Measurements from ENCODE around the gene KCNJ4. TPM values are rescaled to one million over a fixed set of nuclear protein-coding genes. Genes with fewer than 3 reads are reported as not detected.
"Not testable (repeated sequence)": the region's sequence is repeated elsewhere in the genome, so short reads cannot be mapped to it uniquely, and the experiment has no call there.

Gene KCNJ4
- total RNA-seq, 2 donors from 2014 or later: not detected

GRCh38 chr22:38402204-38402603 lies 52.8 kb downstream of the KCNJ4 start:
- Histone ChIP-seq H3K36me3 (no peaks in the 10 kb centered on the region), H3K9me3 (no peaks in the 10 kb centered on the region), H3K4me1 (ENCODE audit: control insufficient read depth in 1 of 2, low read depth in 2 of 2) (peaks cover 0 to 9% of the 10 kb centered on the region in 2 donors), H3K4me3 (no peak overlapping the region), H3K27ac (no peak overlapping the region), H3K27me3 (replicated peaks; ENCODE audit: insufficient read depth) (no peaks in the 10 kb centered on the region)
- ATAC-seq (ENCODE audit: insufficient number of reproducible peaks, low FRiP score, low read depth): no peak
- no peak for TF ChIP-seq CTCF (IDR thresholded peaks at IDR 0.05)
- no peak for DNase-seq (ENCODE audit: low spot score)

GRCh38 chr22:38401336-38402084 lies 53.5 kb downstream of the KCNJ4 start:
- ATAC-seq (ENCODE audit: insufficient number of reproducible peaks, low FRiP score, low read depth) (no peak), DNase-seq (ENCODE audit: low spot score) (no peak)
- no peak overlapping the region for H3K27ac ChIP-seq
- H3K4me3 ChIP-seq: no peak overlapping the region
- H3K36me3 ChIP-seq: no peaks in the 10 kb centered on the region
- no peaks in the 10 kb centered on the region for H3K27me3 ChIP-seq (replicated peaks; ENCODE audit: insufficient read depth)
- TF ChIP-seq CTCF (IDR thresholded peaks at IDR 0.05): no peak
- H3K9me3 ChIP-seq: no peaks in the 10 kb centered on the region
- peaks cover 0 to 16% of the 10 kb centered on the region in 2 donors for H3K4me1 ChIP-seq (ENCODE audit: control insufficient read depth in 1 of 2, low read depth in 2 of 2)

- not testable (repeated sequence) for H3K27me3 ChIP-seq (replicated peaks; ENCODE audit: insufficient read depth); DNase-seq (ENCODE audit: low spot score); H3K27ac ChIP-seq; H3K9me3 ChIP-seq; H3K4me3 ChIP-seq; ATAC-seq (ENCODE audit: insufficient number of reproducible peaks, low FRiP score, low read depth); H3K36me3 ChIP-seq
- H3K4me1 ChIP-seq (ENCODE audit: control insufficient read depth in 1 of 2, low read depth in 2 of 2): peaks cover 4 to 23% of the 10 kb centered on the region in 2 donors
These were observed 54.7 kb downstream of the KCNJ4 start for GRCh38 chr22:38400256-38400655.

GRCh38 chr22:38398609-38399461 lies 56.2 kb downstream of the KCNJ4 start:
- Histone ChIP-seq H3K9me3 (no peaks in the 10 kb centered on the region), H3K4me3 (peak overlapping the region; percentile 93), H3K27ac (peak overlapping the region; percentile 67 to 73), H3K27me3 (replicated peaks; ENCODE audit: insufficient read depth) (no peaks in the 10 kb centered on the region), H3K36me3 (no peaks in the 10 kb centered on the region), H3K4me1 (ENCODE audit: control insufficient read depth in 1 of 2, low read depth in 2 of 2) (peaks cover 4 to 23% of the 10 kb centered on the region in 2 donors)
- ATAC-seq (ENCODE audit: insufficient number of reproducible peaks, low FRiP score, low read depth) (peak; percentile 23), DNase-seq (ENCODE audit: low spot score) (peak; percentile 32)
- no peak for TF ChIP-seq CTCF (IDR thresholded peaks at IDR 0.05)

GRCh38 chr22:38398181-38398608 lies 56.8 kb downstream of the KCNJ4 start:
- DNase-seq (ENCODE audit: low spot score); H3K9me3 ChIP-seq; H3K36me3 ChIP-seq; H3K27me3 ChIP-seq (replicated peaks; ENCODE audit: insufficient read depth): not testable (repeated sequence)
- peak overlapping the region; percentile 67 to 73 for H3K27ac ChIP-seq
- H3K4me1 ChIP-seq (ENCODE audit: control insufficient read depth in 1 of 2, low read depth in 2 of 2): peaks cover 4 to 23% of the 10 kb centered on the region in 2 donors
- H3K4me3 ChIP-seq: peak overlapping the region; percentile 93
- peak; percentile 32 for ATAC-seq (ENCODE audit: insufficient number of reproducible peaks, low FRiP score, low read depth)

Data from thoracic aorta (tissue), 2 donors.